ENCODE data around the gene PTGFRN. TPM values are rescaled to one million over a fixed set of nuclear protein-coding genes. Genes with fewer than 3 reads are reported as not detected.
A peak's percentile ranks its signal among the peaks of the same experiment; 100 is the strongest.

PTGFRN gene
- total and polyA plus RNA-seq, 2 of the 4 experiments (the other 2 are of a cell fraction) = 0.90 to 1.1 TPM

GRCh38 chr1:116912846-116913245 is 3.1 kb downstream of the PTGFRN start:
- Histone ChIP-seq H3K27me3 (ENCODE audit: control insufficient read depth, insufficient read depth, low read length) (peaks cover 52% of the 10 kb centered on the region), H3K9me1 (ENCODE audit: insufficient read depth, low read length) (no peaks in the 10 kb centered on the region), H4K20me1 (ENCODE audit: insufficient read depth, low read length) (no peaks in the 10 kb centered on the region), H3K9me3 (ENCODE audit: control insufficient read depth, insufficient read depth, low read length) (no peaks in the 10 kb centered on the region), H3K4me2 (ENCODE audit: low read depth, low read length) (no peak overlapping the region), H3K79me1 (ENCODE audit: low read depth in 1 of 2, low read length in 2 of 2) (no peaks in the 10 kb centered on the region), H3K14ac (replicated peaks; ENCODE audit: low read depth, low read length) (no peak overlapping the region), H3K18ac (ENCODE audit: low read depth, low read length) (no peak overlapping the region), H2BK20ac (ENCODE audit: low read depth, low read length) (no peak overlapping the region), H3K36me3 (ENCODE audit: control insufficient read depth, insufficient read depth, low read length) (no peaks in the 10 kb centered on the region), H4K5ac (ENCODE audit: low read depth, low read length) (no peak overlapping the region), H3K4me1 (ENCODE audit: control insufficient read depth, insufficient read depth, low read length) (no peaks in the 10 kb centered on the region), H4K8ac (ENCODE audit: low read depth in 2 of 2, low read length in 2 of 2) (no peak overlapping the region), H3K23ac (ENCODE audit: low read depth, low read length) (no peak overlapping the region), H3K56ac (ENCODE audit: extremely low read depth, insufficient read depth, low read length) (no peak overlapping the region), H3K4ac (ENCODE audit: low read depth, low read length) (no peak overlapping the region), H2AFZ (replicated peaks; ENCODE audit: low read length, poor library complexity) (peak overlapping the region; percentile 41), H2BK5ac (ENCODE audit: low read depth, low read length, poor library complexity, severe bottlenecking) (no peak overlapping the region), H2AK5ac (ENCODE audit: low read depth, low read length) (no peak overlapping the region), H4K91ac (ENCODE audit: insufficient read depth, low read depth, low read length) (no peak overlapping the region), H2BK120ac (ENCODE audit: low read depth, low read length) (no peak overlapping the region), H3K9ac (ENCODE audit: low read depth, low read length) (no peak overlapping the region), H2AK9ac (replicated peaks; ENCODE audit: low read depth, low read length, poor library complexity) (no peak overlapping the region), H3K4me3 (ENCODE audit: insufficient read depth, low read depth, low read length) (no peak overlapping the region), H3K27ac (ENCODE audit: insufficient read depth, low read length) (no peak overlapping the region), H2BK15ac (ENCODE audit: low read depth, low read length) (no peak overlapping the region)
- no peak for ATAC-seq (ENCODE audit: low read depth)
- no CpG with 5 or more reads among the region's 2 CpGs for WGBS, 2 experiments (ENCODE audit: extremely low coverage in 2 of 2, insufficient read length in 1 of 2)
- BruUV-seq (replicated peaks) = no TSS peak
- dilution Hi-C loops (cut with HindIII; ENCODE audit: low sequenced_read_pairs, unreplicated experiment) (no loop called here), in situ Hi-C loops (cut with MboI; ENCODE audit: low sequenced_read_pairs) (no loop called here), intact Hi-C loops (cut with micrococcal nuclease) (no loop called here)
- TF ChIP-seq CTCF (conservative IDR thresholded peaks at IDR 0.05; ENCODE audit: low read depth, low read length) = no peak
- TF ChIP-seq MAZ (IDR thresholded peaks at IDR 0.05; ENCODE audit: borderline replicate concordance, low read depth, low read length) = no peak
- TF ChIP-seq RAD21 (IDR thresholded peaks at IDR 0.05; ENCODE audit: low read length) = no peak
- TF ChIP-seq MAFK (IDR thresholded peaks at IDR 0.05; ENCODE audit: low read depth, low read length) = no peak
- no peak for TF ChIP-seq NFE2L2 (IDR thresholded peaks at IDR 0.05; ENCODE audit: low read depth, low read length)
- no peak for TF ChIP-seq CHD1 (IDR thresholded peaks at IDR 0.05; ENCODE audit: low read depth, low read length)
- TF ChIP-seq FOS (IDR thresholded peaks at IDR 0.05; ENCODE audit: low read depth, low read length) = no peak
- TF ChIP-seq SMC3 (IDR thresholded peaks at IDR 0.05; ENCODE audit: low read depth, low read length) = no peak
- TF ChIP-seq RCOR1 (IDR thresholded peaks at IDR 0.05; ENCODE audit: insufficient replicate concordance, low read length) = no peak
- no peak for TF ChIP-seq POLR2A (IDR thresholded peaks at IDR 0.05; ENCODE audit: low read depth, low read length)
- no peak for TF ChIP-seq CEBPB (IDR thresholded peaks at IDR 0.05; ENCODE audit: low read depth, low read length)
- CTCF ChIA-PET = no interaction called here
- POLR2A ChIA-PET (ENCODE audit: unreplicated experiment) = no interaction called here
- no peak for DNase-seq
